Right kidney (tissue), 1 donor: Measurements from ENCODE around the gene PTGS1.
"Not testable (repeated sequence)": the region's sequence is repeated elsewhere in the genome, so short reads cannot be mapped to it uniquely, and the experiment has no call there.

ENCODE experiments used
- DNase-seq: peaks from one replicate; pipeline ENCODE4 v3.0.0-alpha.2; 2016

The PTGS1 gene

GRCh38 chr9:122346478-122347347 lies 24.1 kb upstream of the PTGS1 start:
- DNase-seq, result peak; percentile 75

DNA sequence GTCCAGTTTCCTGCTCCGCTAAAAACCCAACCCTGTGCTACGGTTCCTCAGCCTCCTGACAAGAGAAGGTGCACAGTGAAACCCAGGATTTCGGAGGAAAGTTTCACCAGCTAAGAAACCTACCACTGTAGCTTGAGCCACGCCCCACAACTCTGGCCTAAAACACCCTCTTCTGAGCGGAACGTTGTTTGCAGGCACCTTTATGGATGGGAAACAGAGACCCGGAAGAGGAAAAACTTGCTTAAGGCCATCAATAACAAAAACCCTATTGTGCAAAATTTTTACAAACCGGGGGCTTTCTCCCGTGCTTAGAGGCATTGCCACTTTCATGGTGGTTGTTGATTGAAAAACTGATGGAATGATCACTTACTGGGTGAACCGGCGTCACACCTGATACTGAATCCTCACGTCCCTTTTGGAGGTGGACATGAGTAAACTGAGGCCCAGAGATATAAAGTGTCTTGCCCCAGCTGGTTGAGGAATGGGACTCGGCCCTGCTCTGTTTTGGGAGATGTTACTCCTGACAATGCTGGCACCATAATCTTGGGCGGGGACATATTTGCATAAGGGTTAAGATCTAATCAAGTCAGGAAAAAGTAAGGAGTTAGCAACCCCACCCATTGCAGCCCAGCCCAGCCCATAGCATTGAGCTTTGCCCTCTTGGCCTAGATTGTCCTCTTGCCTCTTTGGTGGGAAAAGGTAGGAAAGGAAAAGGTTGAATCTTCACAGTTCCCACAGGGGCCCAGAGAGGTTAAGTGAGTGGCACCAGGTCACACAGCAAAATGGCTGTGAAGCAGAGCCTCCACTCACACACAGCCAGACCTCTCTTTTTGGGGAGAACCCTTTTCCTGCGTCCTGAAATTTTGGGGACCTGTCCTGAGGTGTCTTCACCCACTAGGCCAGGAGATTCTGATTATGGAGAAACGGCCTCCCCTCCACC lies 23.2 kb upstream of the PTGS1 start:
- DNase-seq, result no peak

GRCh38 chr9:122348288-122348777 lies 22.5 kb upstream of the PTGS1 start:
- DNase-seq, result no peak

DNA sequence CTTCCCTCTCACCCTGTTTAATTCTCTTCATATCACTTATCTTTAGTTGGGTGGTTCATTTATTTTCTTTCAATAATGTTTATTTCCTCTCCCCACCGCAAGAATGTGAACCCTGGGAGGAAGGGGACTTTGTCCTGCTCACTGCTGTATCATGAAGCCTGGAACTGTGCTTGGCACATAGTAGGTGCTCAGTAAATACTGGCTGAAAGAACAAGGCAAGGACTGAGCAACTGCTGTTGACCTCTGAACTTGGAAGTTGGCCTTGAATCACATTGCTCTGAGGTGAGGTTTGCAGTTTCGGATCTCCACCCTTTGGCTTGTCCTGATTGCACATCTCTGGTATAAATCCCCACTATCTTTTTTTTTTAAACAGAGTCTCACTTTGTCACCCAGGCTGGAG lies 22.0 kb upstream of the PTGS1 start:
- DNase-seq, result no peak

DNA sequence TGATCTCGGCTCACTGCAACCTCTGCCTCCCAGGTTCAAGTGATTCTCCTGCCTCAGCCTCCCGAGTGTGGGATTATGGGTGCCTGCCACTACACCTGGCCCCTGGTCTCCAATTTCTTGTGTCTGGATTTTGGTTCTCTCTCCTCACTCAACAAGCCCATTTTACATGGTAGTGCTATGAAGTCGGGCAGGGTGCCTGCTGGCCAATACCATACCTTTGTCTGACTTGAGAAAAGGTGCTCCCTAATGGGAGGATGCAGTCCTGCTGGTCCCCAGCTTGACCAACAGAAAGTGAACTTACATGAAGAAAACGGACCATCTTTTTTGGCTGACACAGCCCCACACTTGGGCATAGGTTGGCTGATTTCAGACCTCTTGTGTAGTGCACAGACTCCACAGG lies 21.6 kb upstream of the PTGS1 start:
- DNase-seq, result no peak

DNA sequence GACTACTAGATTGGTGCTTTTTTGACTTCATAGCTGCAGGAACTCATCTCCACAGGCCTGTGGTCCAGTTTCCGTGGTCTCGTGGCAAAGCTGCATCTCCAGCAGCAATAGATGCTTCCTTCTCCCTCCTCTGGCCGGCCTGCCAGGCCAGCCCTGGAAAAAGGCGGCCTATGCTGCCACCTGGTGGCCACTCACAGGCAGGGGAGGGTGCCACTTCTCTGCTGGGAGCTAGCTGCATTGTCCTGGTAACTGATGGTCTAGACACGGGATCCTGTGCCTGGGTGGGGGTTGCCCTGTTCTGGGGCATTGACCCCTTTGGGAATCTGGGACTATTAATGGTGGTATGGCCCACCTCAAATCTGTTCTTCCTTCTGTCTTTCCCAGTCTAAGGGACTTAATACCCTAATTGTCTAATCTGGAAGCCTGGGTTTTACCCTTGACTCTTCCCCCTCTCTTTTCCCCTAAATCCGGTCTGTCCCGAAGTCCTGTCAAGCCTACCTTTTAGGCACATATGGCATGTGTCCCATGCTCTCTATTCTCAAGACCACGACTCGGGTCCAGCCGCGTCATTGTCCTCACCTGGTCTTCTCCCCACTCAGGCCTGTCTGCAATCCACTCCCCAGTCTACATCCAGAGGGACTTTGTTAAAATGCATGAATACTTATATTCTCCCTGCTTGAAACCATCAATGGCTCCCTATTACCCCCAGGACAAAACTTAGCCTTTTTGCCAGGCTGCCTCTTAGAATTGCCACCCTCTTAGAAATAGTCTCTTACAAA lies 20.1 kb upstream of the PTGS1 start:
- DNase-seq, result peak; percentile 65

GRCh38 chr9:122354536-122355199 lies 16.2 kb upstream of the PTGS1 start:
- DNase-seq, result no peak

DNA sequence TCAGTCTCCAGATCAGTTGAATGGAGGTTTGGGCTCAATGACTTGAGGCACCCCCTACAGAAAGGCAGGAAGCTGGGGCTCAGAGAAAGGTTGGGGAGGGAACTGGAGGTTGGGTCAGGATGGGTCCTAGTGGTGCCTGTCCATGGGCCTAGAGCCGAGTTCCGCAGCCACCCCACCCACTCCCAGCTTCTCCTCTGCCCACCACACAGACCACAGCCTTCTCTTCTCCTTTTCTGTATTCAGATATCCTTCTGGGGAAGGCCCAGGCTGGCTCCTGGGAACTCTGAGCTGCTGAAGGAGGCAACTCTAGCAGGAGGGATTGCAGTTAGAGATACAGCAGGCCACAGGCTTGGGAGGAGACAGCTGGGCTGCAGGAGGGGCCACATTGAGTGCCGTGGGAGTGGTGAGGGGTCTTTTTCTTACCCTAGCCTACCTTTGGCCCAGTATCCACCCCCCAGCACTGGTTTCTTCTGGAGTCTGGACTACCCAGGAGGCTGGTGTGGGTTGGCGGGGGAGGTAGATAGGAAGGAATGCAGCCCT lies 15.4 kb upstream of the PTGS1 start:
- DNase-seq, result no peak

GRCh38 chr9:122356627-122357026 lies 14.2 kb upstream of the PTGS1 start:
- no peak for DNase-seq

DNA sequence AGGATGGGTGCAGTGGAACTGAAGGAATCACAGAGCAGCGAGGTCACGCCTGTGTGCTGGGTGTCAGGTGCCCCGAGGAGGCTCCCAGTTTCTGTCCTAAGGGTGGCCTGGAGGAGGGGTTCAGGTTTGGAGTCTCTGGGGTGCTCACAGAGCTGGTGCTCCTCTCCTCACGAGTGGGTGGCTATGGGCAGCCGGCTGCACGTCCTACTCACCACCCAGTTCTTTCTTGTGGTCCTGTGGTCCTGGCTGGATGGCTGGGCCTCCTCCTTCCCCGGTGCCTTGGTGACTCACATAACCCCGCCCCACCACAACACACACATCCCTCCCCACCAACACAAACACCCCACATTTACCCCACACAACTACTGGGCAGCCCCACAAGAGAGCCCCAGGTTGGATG lies 9.9 kb upstream of the PTGS1 start:
- DNase-seq, result no peak

DNA sequence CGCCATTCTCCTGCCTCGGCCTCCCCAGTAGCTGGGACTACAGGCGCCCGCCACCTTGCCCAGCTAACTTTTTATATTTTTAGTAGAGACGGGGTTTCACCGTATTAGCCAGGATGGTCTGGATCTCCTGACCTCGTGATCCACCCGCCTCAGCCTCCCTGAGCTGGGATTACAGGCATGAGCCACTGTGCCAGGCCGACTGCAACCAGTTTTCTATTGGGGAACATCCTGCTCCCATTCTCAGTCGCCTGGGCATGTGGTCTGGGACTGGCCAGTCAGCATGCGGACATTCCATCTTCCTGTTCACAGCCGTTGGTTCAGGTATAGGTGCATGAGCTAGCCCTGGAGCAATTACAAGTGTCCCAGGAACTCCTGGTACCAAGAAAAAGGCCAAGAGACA lies 7.7 kb upstream of the PTGS1 start:
- not testable (repeated sequence) for DNase-seq

DNA sequence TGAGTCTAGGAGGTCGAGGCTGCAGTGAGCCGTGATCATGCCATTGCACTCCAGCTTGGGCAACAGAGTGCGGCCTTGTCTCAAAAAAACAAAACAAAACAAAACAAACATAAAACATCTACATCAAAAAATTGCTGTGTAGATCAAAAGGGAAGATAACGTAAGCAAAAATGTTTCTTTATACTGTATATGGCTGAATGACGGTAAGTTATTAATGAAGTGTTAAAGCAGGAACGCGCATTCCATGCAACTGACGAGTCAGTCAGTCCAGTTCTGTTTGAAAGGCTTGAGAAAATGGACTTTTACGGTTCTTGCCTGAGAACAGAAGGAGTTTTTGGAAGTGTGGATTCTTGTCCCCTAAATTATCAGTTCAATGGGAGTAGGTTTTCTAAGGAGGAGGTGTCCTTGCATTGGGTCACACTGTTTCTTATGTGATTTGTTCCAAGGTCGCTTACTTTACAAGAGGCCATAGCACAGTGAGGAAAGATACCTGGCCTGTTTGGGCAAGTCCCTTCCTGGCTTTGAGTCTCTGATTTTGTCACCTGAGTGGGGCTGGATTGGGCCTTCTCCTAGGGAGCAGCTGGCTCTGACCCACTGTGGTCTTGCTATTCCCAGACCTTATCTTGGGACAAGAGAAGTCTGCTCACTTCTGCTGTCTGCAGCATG lies 6.6 kb upstream of the PTGS1 start:
- DNase-seq, result no peak

GRCh38 chr9:122364783-122365150 lies 6.1 kb upstream of the PTGS1 start:
- DNase-seq, result no peak

DNA sequence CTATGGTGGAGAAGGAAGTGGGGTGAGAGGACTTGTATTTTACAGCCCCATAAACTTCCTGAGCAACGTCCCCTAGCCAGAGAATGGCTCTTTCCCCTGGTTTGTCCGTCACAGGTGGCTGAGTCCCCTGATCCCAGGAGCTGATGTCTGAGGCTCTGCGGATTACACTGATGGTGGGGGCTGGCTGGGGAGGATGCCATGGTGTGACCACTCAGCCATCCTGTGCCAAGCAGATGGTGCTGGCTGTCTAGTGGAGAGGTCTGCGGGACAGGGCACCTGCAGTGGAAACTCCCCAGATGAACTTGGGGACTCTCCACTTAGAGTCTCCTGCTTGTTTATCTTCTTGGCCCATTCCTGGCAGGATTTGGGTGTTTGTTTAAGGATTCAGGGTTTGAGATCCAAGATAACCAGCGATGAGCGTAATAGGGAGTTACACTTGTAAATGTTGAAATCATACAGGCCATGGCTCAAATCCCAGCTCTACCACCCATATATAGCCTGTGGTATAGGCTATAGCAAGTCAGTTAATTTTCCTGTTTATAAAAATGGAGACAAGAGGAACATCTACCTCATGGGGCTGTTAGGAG lies 4.7 kb upstream of the PTGS1 start:
- DNase-seq, result no peak

GRCh38 chr9:122367065-122367464 lies 3.8 kb upstream of the PTGS1 start:
- DNase-seq, result no peak

- no peak for DNase-seq
Measured at GRCh38 chr9:122367774-122368460, 2.9 kb upstream of the PTGS1 start.

DNA sequence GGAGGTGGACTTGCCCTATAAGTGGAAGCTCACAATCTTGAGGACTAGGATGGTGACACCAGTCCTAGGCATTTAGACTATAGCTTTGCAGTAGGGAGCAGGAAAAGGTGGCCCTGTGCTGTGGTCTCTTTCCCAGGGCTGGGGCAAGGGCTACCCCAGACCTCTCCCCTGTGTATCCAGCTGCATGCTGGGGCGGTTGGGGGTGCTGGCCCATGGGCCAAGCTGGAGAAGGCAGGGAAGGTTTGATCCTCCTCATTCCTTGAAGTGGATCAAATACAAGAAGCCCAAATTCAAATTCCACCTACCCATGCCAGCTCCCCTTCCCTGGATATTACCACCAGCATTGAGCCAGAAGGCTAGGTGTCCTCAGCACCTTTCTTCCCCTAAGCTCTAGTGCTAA lies 2.2 kb upstream of the PTGS1 start:
- no peak for DNase-seq

DNA sequence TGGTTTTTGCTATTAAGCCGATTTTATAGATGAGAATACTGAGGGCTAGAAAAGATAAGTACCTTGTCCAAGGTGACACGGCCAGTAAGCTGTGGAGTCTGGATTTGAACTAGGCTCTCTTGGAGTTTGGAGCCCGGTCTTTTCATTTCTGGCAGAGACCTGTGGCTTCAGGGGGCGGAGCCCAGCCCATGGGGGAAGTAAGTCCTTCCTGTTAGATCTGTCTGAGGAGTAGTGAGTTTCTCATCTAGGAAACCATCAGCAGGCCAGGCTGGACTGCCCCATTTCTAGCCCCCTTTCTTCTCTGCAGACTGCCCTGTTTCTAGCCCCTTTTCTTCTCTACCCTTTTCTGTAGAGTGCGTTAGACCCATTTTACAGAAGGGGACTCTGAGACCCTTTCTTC lies 521 bp upstream of the PTGS1 start:
- DNase-seq, result no peak

- no peak for DNase-seq
Measured at GRCh38 chr9:122371846-122372245, 1.0 kb downstream of the PTGS1 start.
